Karpas-422 (cell line): ENCODE measurements around the gene FUT7. TPM values are rescaled to one million over a fixed set of nuclear protein-coding genes. Genes with fewer than 3 reads are reported as not detected.

Experiments used
- DNase-seq: peaks from one replicate; pipeline ENCODE4 v3.0.0-alpha.2; 2015
- H2AFZ ChIP-seq: fragments of 200-600 bp; sonication (generic); 2 replicates; pipeline ENCODE4 v1.6.1; 2014; ENCODE audit warnings: antibody characterized with exemption, low read length, mixed read lengths
- H3K27ac ChIP-seq: fragments of 200-600 bp; sonication (generic); 2 replicates; pipeline ENCODE4 v1.5.1; 2014; ENCODE audit warnings: mild to moderate bottlenecking, low read length, moderate library complexity
- H3K27me3 ChIP-seq: fragments of 200-600 bp; sonication (generic); 2 replicates; pipeline ENCODE4 v1.6.1; 2014; ENCODE audit warnings: low read length, mixed read lengths
- H3K36me3 ChIP-seq: fragments of 200-600 bp; sonication (generic); 2 replicates; pipeline ENCODE4 v1.6.1; 2014; ENCODE audit warnings: low read length, mixed read lengths; ENCODE audit not compliant: insufficient read depth
- H3K4me1 ChIP-seq: fragments of 200-600 bp; sonication (generic); 2 replicates; pipeline ENCODE4 v1.6.1; 2014; ENCODE audit warnings: mild to moderate bottlenecking, low read length, mixed read lengths
- H3K4me2 ChIP-seq: fragments of 200-600 bp; sonication (generic); 2 replicates; pipeline ENCODE4 v1.6.1; 2014; ENCODE audit warnings: low read length, low read depth, mild to moderate bottlenecking; ENCODE audit not compliant: poor library complexity, severe bottlenecking
- H3K4me3 ChIP-seq: fragments of 200-600 bp; sonication (generic); 2 replicates; pipeline ENCODE4 v1.5.1; 2014; ENCODE audit warnings: mild to moderate bottlenecking, antibody characterized with exemption, low read length, mixed read lengths
- H3K79me2 ChIP-seq: fragments of 200-600 bp; sonication (generic); 2 replicates; pipeline ENCODE4 v1.6.1; 2014; ENCODE audit warnings: mild to moderate bottlenecking, low read length, mixed read lengths
- H3K9ac ChIP-seq: fragments of 200-600 bp; sonication (generic); 2 replicates; pipeline ENCODE4 v1.6.0; 2014; ENCODE audit warnings: low read length
- H3K9me2 ChIP-seq: fragments of 200-600 bp; sonication (generic), shearing (Covaris generic); replicated peaks from 2 replicates; pipeline ENCODE4 v1.6.0; 2014; ENCODE audit warnings: mild to moderate bottlenecking, low read length, moderate library complexity; ENCODE audit not compliant: insufficient read depth
- H3K9me3 ChIP-seq: fragments of 300-700, 200-600 bp; sonication (generic); 2 replicates; pipeline ENCODE4 v1.6.1; 2014; ENCODE audit warnings: low read length, mixed read lengths
- H4K20me1 ChIP-seq: fragments of 200-600 bp; sonication (generic); 2 replicates; pipeline ENCODE4 v1.6.1; 2014; ENCODE audit warnings: mild to moderate bottlenecking, antibody characterized with exemption, low read length, low read depth; ENCODE audit not compliant: insufficient read depth
- total RNA-seq: library from RNA; depleted of rRNA; stranded (reverse); fragments of >200 nt; shearing (Covaris generic); gene quantifications from 2 replicates; pipeline ENCODE4 v1.2.3, GENCODE V29; 2014; ENCODE audit warnings: low replicate concordance

Gene FUT7
- total RNA-seq, 1 experiment from 2014 or later: not detected

DNA sequence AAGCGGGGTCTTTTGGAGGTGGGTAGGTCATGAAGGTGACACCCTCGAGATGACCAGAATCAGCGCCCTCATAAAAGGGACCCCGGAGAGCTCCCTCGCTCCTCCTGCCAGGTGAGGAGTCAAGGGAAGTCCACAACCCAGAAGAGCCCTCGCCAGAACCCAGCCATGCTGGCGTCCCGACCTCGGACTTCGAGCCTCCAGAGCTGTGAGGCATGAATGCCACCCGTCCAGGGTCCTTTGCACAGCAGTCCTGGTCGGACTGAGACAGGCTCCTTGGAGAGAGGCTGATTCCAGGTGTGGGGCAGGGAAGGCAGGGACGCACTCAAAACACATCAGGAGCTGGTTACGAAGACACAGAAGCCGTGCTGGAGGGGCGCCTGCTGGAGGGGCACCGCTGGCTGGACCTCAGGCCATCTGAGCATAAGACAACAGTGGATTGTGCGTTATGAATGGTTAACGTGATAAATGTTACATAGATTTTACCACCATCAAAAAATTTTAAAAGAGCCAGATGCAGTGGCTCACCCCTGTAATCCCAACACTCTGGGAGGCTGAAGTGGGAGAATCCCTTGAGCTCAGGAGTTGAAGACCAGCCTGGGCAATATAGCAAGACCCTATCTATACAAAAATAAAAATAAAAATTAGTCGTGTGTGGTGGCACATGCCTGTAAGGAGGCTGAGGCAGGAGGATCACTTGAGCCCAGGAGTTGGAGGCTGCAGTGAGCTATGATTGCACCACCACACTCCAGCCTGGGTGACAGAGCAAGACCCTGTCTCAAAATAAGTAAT, 29.8 kb downstream of the FUT7 start:
- Histone ChIP-seq H3K4me3 (no peak overlapping the region), H3K4me1 (peaks cover 9% of the 10 kb centered on the region), H4K20me1 (no peaks in the 10 kb centered on the region), H3K79me2 (no peaks in the 10 kb centered on the region), H3K36me3 (no peaks in the 10 kb centered on the region), H2AFZ (no peak overlapping the region), H3K9ac (no peak overlapping the region), H3K9me3 (no peaks in the 10 kb centered on the region), H3K27me3 (no peaks in the 10 kb centered on the region), H3K27ac (no peak overlapping the region), H3K9me2 (no peaks in the 10 kb centered on the region), H3K4me2 (no peak overlapping the region)
- no peak for DNase-seq

GRCh38 chr9:137000177-137000930, 31.5 kb downstream of the FUT7 start:
- Histone ChIP-seq H3K9me2 (no peaks in the 10 kb centered on the region), H3K4me3 (no peak overlapping the region), H3K9ac (peak overlapping the region; percentile 42), H3K4me2 (peak overlapping the region; percentile 14), H3K4me1 (peaks cover 14% of the 10 kb centered on the region), H3K36me3 (no peaks in the 10 kb centered on the region), H3K79me2 (no peaks in the 10 kb centered on the region), H4K20me1 (no peaks in the 10 kb centered on the region), H3K27ac (no peak overlapping the region), H3K9me3 (no peaks in the 10 kb centered on the region), H3K27me3 (no peaks in the 10 kb centered on the region), H2AFZ (peak overlapping the region; percentile 65; the same call in 1 of the 2 replicates)
- DNase-seq: no peak

DNA sequence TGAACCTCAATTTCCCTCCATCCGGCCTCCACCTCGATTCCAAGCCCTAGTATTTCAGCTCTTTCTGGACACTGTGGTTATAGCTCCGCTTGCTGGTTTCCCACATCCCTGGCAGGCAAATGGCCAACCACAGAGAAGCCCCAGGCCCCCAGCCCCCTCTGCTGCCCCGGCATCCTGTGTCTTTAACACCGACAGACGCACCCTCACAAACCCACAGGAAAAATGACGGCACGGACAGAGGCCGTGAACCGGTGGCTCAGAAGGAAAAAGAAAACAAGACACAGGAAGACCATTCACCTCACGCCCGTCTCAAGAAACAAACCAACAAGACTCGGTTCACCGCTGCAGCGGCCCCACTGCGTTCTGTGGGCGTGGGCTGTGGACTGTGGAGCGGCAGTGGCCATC, 34.1 kb downstream of the FUT7 start:
- Histone ChIP-seq H2AFZ (no peak overlapping the region), H3K9ac (no peak overlapping the region)

DNA sequence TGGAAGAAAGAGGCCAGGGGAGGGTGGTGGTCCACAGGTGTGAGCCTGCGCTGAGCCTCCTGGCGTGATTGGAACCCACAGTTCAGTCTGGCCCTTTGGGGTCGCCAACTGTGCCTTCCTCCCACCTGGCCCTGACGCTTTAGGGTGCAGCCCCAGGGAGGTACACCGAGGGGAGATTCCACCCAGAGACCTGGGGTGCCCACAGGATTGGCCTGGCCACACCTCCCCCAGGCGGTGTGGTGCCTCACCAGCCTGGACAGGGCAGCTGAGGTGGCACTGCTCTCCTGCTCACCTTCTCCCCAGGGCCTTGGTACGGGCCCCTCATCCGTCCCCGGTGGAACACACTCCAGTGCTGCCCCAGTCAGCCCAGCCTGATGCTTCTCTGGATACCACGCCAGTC, 34.5 kb downstream of the FUT7 start:
- no peak for DNase-seq
- H3K27ac ChIP-seq: no peak overlapping the region
- H3K4me2 ChIP-seq: no peak overlapping the region
- no peaks in the 10 kb centered on the region for H3K9me3 ChIP-seq
- H2AFZ ChIP-seq: no peak overlapping the region
- H3K9me2 ChIP-seq: no peaks in the 10 kb centered on the region
- H4K20me1 ChIP-seq: peaks cover 6% of the 10 kb centered on the region; the same call in 1 of the 2 replicates
- no peaks in the 10 kb centered on the region for H3K36me3 ChIP-seq
- H3K27me3 ChIP-seq: no peaks in the 10 kb centered on the region
- H3K9ac ChIP-seq: no peak overlapping the region
- H3K4me1 ChIP-seq: peaks cover 29% of the 10 kb centered on the region
- H3K79me2 ChIP-seq: 0 out of 2 replicates have a peak, but pooled peaks cover 5% of the 10 kb centered on the region
- H3K4me3 ChIP-seq: no peak overlapping the region

More for the DNA sequence above, 34.1 kb downstream of the FUT7 start:
- H3K4me1 ChIP-seq: peaks cover 24% of the 10 kb centered on the region
- H3K9me3 ChIP-seq: no peaks in the 10 kb centered on the region
- H3K4me2 ChIP-seq: no peak overlapping the region
- no peaks in the 10 kb centered on the region for H3K9me2 ChIP-seq
- no peak for DNase-seq
- no peak overlapping the region for H3K27ac ChIP-seq
- H3K4me3 ChIP-seq: no peak overlapping the region
- H3K79me2 ChIP-seq: 0 out of 2 replicates have a peak, but pooled peaks cover 5% of the 10 kb centered on the region
- no peaks in the 10 kb centered on the region for H3K27me3 ChIP-seq
- H4K20me1 ChIP-seq: peaks cover 6% of the 10 kb centered on the region; the same call in 1 of the 2 replicates
- H3K36me3 ChIP-seq: no peaks in the 10 kb centered on the region

- peaks cover 30% of the 10 kb centered on the region for H3K4me1 ChIP-seq
- peaks cover 6% of the 10 kb centered on the region; the same call in 1 of the 2 replicates for H4K20me1 ChIP-seq
- DNase-seq: peak; percentile 66
These were observed 35.3 kb downstream of the FUT7 start, which contains the start of gene CLIC3 for GRCh38 chr9:136996361-136997292. Gene CLIC3, minus strand, starts transcription at chr9:136996568. Its CDS starts 25 bp downstream, at chr9:136996543.

DNA sequence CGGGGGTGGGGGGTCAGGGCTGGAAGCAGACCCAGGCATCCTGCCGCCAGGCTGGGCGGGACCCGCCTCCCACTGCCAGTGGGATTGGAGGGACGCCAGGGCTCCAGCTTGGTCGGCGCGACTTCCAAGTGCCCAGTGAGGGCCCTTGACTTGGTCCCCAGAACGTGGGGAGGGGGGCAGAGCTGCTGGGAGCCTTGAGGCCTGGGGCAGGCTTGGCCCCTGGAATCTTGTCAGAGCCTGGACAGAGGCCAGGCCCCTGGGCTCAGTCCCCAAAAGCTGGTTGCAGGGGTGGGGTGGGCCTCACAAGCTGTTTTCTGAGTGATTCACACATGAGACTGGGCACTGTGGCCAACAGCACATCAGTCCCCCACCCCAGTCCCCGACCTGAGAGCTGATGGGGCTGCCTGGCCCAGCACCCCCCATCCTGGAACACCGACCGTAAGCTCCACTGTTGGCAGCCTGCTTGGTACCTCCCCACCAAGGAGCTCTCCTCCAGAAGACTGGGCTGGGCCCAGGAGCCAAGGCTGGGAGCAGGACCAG, 36.0 kb downstream of the FUT7 start:
- H3K9me2 ChIP-seq: no peaks in the 10 kb centered on the region
- H3K27me3 ChIP-seq: no peaks in the 10 kb centered on the region
- H3K4me1 ChIP-seq: peaks cover 30% of the 10 kb centered on the region
- no peaks in the 10 kb centered on the region for H3K9me3 ChIP-seq
- peak overlapping the region; percentile 30 for H3K4me2 ChIP-seq
- no peak overlapping the region for H3K27ac ChIP-seq
- H3K9ac ChIP-seq: no peak overlapping the region
- no peak overlapping the region for H2AFZ ChIP-seq
- H3K79me2 ChIP-seq: 0 out of 2 replicates have a peak, but pooled peaks cover 5% of the 10 kb centered on the region
- H3K4me3 ChIP-seq: no peak overlapping the region
- H4K20me1 ChIP-seq: peaks cover 6% of the 10 kb centered on the region; the same call in 1 of the 2 replicates
- DNase-seq: no peak
- no peaks in the 10 kb centered on the region for H3K36me3 ChIP-seq

More at GRCh38 chr9:136996361-136997292, 35.3 kb downstream of the FUT7 start, which contains the start of gene CLIC3:
- Histone ChIP-seq H3K36me3 (no peaks in the 10 kb centered on the region), H3K79me2 (0 out of 2 replicates have a peak, but pooled peaks cover 5% of the 10 kb centered on the region), H3K27ac (no peak within 1 kb of the TSS), H3K9me2 (no peaks in the 10 kb centered on the region), H3K27me3 (no peaks in the 10 kb centered on the region), H3K4me2 (peak within 1 kb of the TSS; percentile 30), H3K4me3 (no peak within 1 kb of the TSS), H2AFZ (no peak within 1 kb of the TSS), H3K9me3 (no peaks in the 10 kb centered on the region), H3K9ac (no peak within 1 kb of the TSS)

DNA sequence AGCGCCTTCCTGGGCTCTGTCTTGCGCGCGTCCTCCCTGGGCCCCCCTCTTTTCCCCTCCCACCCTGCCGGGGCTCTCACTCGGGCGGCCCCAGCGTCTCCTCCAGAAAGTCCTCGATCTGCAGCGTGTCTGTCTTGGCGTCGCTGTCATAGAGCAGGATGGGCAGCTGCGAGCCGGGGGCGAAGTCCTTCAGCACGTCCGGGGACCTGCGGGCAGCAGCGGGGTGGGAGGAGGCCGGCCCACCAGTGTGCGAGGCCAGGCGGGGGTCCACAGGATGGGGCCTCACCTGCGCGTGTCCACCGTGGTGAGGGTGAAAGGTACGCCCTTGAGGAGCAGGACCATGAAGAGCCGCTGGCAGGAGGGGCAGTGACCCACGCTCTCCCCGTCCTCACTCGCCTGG, 36.5 kb downstream of the FUT7 start:
- Histone ChIP-seq H3K9me3 (no peaks in the 10 kb centered on the region), H3K36me3 (no peaks in the 10 kb centered on the region), H4K20me1 (peaks cover 6% of the 10 kb centered on the region; the same call in 1 of the 2 replicates), H3K27me3 (no peaks in the 10 kb centered on the region), H3K4me2 (no peak overlapping the region), H3K4me1 (peaks cover 26% of the 10 kb centered on the region), H3K9ac (no peak overlapping the region), H3K27ac (no peak overlapping the region), H3K4me3 (no peak overlapping the region), H2AFZ (no peak overlapping the region), H3K9me2 (no peaks in the 10 kb centered on the region), H3K79me2 (0 out of 2 replicates have a peak, but pooled peaks cover 5% of the 10 kb centered on the region)
- DNase-seq: no peak
